NCI-H345 treated with DMSO at 0.1 percent for 48 hours (cell line): ENCODE measurements around the gene BRMS1.
"Not testable (repeated sequence)": the region's sequence is repeated elsewhere in the genome, so short reads cannot be mapped to it uniquely, and the experiment has no call there.

Experiments used
- DNase-seq: peaks from one replicate; lab custom pipeline; 2025; ENCODE audit not compliant: unreplicated experiment; lab: John Stamatoyannopoulos, UW

BRMS1 gene

GRCh38 chr11:66344550-66345315, at the start of gene BRMS1:
TSS of gene BRMS1 (minus strand) at chr11:66345104. CDS start at chr11:66342234, 2,870 bp downstream.
- peak; percentile 96 for DNase-seq

DNA sequence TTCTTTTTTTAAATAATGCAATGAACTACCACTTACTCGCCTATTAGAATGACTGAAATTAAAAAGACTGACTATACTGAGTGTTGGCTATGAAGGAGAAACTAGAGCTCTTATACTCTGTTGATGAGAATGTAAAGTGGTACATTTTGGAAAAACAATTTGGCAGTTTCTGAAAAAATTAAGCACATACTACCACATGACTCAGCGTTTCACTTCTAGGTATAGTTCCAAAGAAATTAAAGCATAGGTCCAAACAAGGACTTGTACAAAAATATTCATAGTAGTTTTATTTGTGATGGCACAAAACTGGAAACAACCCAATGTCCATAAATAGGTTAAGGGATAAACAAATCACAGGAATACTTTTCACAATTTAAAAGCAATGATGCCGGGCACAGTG, 49.0 kb upstream of the BRMS1 start:
- DNase-seq: no peak

- no peak for DNase-seq
Measured at GRCh38 chr11:66391322-66391721, 46.4 kb upstream of the BRMS1 start.

GRCh38 chr11:66388780-66389386, 44.0 kb upstream of the BRMS1 start:
- peak; percentile 27 for DNase-seq

DNA sequence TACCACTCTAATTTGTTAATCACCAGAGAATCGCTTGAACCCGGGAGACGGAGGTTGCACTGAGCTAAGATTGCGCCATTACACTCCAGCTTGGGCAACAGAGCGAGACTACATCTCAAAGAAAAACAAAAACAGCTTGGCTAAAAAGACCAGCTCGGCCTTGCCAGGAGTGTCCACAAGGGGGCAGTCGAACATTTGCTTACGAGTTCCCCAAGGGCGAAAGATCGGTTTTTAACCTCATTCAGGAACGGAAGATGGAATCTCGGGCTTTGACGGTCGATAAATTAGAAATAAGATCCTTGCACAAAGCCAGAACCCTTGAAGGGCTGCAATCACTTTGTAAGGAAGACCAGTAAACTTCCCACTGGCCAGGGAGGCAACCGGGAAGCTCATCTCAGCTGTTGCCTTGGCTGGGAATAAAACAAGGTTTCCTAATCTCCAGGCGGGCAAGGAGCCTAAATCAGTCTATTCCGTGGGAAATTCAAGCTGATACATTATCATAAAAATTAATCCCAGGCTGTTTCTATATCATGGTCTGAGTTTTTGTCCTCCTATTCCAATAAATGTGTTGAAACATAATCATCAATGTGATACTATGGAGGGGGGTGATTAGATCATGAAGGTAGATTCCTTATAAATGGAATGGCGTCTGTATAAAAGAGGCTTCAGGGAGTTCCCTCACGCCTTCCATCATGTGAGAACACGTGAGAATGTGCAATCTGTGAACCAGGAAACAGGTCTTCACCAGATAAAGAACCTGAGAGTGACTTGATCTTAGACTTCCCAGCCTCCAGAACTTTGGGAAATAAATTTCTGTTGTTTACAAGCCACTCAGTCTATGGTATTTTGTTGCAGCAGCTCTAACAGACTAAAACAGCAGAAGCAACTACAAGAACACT, 41.5 kb upstream of the BRMS1 start:
- peak; percentile 63 for DNase-seq

DNA sequence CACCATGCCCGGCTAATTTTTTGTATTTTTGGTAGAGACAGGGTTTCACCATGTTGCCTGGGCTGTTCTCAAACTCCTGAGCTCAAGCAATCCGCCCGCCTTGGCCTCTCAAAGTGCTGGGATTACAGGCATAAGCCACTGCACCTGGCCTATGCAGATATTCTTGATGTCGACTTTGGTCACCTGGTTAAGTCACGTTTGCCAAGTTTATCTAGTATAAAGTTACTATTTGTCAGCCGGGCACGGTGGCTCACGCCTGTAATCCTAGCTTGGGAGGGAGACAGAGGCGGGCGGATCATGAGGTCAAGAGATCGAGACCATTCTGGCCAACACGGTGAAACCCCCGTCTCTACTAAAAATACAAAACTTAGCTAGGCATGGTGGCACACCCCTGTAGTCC, 39.4 kb upstream of the BRMS1 start:
- DNase-seq: not testable (repeated sequence)

DNA sequence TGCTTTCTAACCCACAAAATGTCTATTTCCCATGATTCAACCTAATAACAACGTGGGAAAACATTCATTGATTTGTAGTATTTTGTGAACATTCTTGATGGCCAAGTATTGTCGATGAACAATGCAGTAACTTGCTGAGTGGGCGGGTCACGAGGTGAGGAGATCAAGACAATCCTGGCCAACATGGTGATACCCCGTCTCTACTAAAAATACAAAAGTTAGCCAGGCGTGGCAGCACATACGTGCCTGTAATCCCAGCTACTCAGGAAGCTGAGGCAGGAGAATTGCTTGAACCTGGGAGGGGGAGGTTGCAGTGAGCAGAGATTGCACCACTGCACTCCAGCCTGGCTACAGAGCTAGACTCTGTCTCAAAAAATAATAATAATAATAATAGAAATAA, 35.4 kb upstream of the BRMS1 start:
- not testable (repeated sequence) for DNase-seq

GRCh38 chr11:66373690-66374287, 28.9 kb upstream of the BRMS1 start:
- DNase-seq: not testable (repeated sequence)

- DNase-seq: no peak
Measured at GRCh38 chr11:66373265-66373664, 28.4 kb upstream of the BRMS1 start.

- DNase-seq: peak; percentile 81
Measured at GRCh38 chr11:66371627-66372415, 26.9 kb upstream of the BRMS1 start, which contains the start of gene SLC29A2. TSS of gene SLC29A2 (minus strand) at chr11:66371760. CDS start at chr11:66371591, 169 bp downstream.

- DNase-seq: no peak
Measured at GRCh38 chr11:66369073-66369894, 24.4 kb upstream of the BRMS1 start.

DNA sequence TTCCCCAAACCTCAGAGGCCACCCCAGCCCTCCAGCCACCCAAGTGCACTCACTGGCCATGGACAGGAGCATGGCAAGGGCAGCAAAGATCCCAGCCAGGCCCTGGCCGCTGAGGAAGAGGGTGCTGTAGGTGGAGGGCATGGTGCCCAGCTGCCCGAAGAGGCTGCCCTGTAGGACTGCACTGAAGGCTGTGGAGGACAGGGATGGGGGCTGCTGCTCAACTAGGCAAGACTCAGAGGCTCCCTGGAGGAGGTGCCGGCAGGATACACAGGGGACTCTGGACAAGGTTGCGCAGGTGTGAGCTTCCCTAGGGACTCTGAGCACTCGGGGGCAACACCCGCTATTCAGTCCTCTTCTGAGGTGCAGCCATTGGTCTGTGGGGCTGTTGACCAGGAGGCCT, 23.6 kb upstream of the BRMS1 start:
- no peak for DNase-seq

GRCh38 chr11:66367561-66368312, 22.8 kb upstream of the BRMS1 start:
- no peak for DNase-seq

DNA sequence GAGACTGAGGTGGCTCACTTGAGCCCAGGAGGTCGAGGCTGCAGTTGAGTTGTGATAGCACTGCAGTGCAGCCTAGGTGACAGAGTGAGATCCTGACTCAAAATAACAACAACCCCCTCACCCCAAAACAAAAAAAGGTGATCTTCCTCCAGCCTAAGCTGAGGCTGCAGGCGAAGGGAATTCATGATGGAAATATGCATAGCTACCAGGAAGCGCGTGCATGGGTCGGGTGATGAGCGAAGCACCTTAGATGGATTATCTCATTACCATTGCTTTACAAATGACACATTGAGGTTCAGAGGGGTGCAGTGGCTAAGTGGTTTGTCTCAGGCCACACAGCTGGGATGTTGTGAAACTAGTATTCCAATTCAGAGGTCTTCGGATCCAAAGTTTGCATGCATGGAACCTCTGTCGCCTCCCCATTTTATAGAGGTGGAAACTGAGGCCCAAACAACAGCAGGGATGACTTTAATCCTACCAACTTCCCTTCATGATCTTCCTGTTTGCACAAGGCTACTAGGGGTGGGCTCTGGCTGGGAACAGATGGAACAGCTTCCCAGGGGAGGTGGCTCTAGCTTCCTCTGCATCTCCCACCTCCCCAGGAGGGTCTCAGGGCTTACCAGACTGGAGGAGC, 22.1 kb upstream of the BRMS1 start:
- DNase-seq: no peak

DNA sequence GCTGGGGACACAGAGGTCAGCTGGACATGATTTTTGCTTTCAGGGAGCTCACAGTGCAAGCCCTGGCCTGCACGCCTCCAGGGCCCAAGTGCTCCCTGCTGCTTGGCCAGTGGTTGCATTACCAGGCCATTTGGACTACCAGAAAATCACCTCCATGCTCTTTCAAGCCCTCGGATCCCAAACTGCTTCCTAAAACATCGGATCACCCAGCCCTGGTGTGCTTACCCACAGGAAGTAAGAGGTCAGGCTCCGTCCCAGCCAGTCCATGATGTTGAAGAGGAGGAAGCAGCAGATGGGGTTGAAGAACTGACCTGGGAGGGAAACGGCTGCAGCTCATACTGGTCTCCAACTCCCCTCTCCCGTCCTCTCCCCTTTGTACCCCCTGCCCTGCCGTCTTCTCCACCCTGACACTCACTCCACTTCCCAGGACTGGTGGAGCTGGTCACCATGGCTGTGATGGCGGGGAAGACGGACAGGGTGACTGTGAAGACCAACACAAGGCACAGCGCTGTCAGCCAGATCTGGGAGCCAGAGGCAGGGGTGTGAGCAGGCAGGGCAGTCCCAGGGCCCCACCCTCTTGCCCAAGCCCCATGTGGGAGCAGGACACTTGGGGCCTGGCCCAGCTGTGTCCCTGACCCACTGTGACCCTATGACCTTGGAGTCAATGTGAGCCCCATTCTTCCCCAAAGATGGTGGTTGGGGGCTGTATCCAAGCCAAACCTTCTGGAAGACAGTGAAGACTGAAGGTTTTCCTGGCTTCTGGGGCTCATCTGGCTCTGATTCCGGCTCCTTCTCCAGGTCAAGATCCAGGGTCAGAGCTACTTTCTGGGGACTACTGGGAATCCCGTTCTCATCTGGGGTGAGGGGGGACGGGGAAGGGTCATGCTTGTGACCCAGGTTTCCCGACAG, 21.1 kb upstream of the BRMS1 start:
- no peak for DNase-seq

DNA sequence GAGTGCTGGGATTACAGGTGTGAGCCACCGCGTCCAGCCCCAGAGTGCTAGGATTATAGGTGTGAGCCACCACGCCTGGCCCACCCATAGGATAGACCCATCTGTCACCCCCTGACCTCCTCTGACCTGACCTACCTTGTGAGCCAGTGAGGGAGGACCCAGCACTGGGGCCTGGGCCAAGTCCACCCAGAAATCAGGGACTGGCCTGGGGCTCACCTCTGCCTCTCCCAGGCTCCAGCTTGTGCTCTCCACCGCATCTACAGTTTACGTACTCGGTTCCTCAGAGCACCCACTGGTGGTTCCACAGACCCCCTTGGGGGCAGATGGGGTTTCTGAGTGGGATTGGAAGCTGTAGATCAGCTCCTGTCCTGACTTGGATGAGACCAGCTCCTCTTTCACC, 20.3 kb upstream of the BRMS1 start:
- DNase-seq: no peak

GRCh38 chr11:66363805-66364535, 19.1 kb upstream of the BRMS1 start:
- no peak for DNase-seq
